Measurements from ENCODE around the gene SPACA5.

GRCh38 chrX:48022738-48023137, 15.9 kb downstream of the SPACA5 start:
- TF ChIP-seq CTCF (IDR thresholded peaks at IDR 0.05) (no peak), POLR2A (IDR thresholded peaks at IDR 0.05) (no peak), EP300 (IDR thresholded peaks at IDR 0.05) (no peak), POLR2AphosphoS5 (IDR thresholded peaks at IDR 0.05) (no peak)
